HEK293 (cell line): ENCODE data around the gene HIPK2.
A peak's percentile ranks its signal among the peaks of the same experiment; 100 is the strongest.

Experiments
- CTCF ChIA-PET: fragments of 350-600 bp; formaldehyde crosslinking; extraction: SDS; loops from one replicate; lab custom pipeline; 2021; ENCODE audit warnings: antibody characterized with exemption; lab: Yijun Ruan, JAX
- POLR2A ChIA-PET: fragments of 300-600 bp; formaldehyde crosslinking; extraction: SDS; loops from one replicate; lab custom pipeline; 2020; ENCODE audit warnings: antibody characterized with exemption, inconsistent platforms; lab: Yijun Ruan, JAX
- H3K27ac ChIP-seq: fragments of 200-500 bp; sonication (Bioruptor generic); 2 replicates; pipeline ENCODE4 v1.5.1; 2014; ENCODE audit warnings: low read depth, low read length, control low read depth, inconsistent platforms; ENCODE audit errors: extremely low read depth
- H3K36me3 ChIP-seq, 2 experiments: fragments of 200-500 bp in 1 of 2; sonication (Bioruptor generic) in 1 of 2; 1 replicate in 1 of 2; 2 replicates in 1 of 2; pipeline ENCODE4 v1.5.1; 2014 to 2017; ENCODE audit warnings: inconsistent platforms in 2 of 2, low read length in 2 of 2; ENCODE audit not compliant: control insufficient read depth in 2 of 2, insufficient read depth in 1 of 2
- H3K4me1 ChIP-seq: fragments of 200-500 bp; sonication (Bioruptor generic); 2 replicates; pipeline ENCODE4 v1.5.1; 2014; ENCODE audit warnings: mild to moderate bottlenecking, low read length, inconsistent platforms; ENCODE audit not compliant: control insufficient read depth, insufficient read depth
- H3K4me3 ChIP-seq: 2 replicates; pipeline ENCODE4 v1.5.1; 2011; ENCODE audit warnings: low read depth, mild to moderate bottlenecking, control low read depth, low read length, moderate library complexity
- H3K9me3 ChIP-seq: fragments of 200-500 bp; sonication (Bioruptor generic); 2 replicates; pipeline ENCODE4 v1.5.1; 2014; ENCODE audit warnings: low read depth, low read length, inconsistent platforms; ENCODE audit not compliant: control insufficient read depth, insufficient read depth
- EGR2 ChIP-seq: fragments of 450-650 bp; formaldehyde crosslinking; IDR thresholded peaks from 2 replicates; pipeline ENCODE4 v1.5.1; 2016; ENCODE audit warnings: low read depth, missing biosample characterization, missing genetic modification characterization
- GLI4 ChIP-seq: fragments of 450-650 bp; formaldehyde crosslinking; IDR thresholded peaks from 2 replicates; pipeline ENCODE4 v1.5.1; 2016; ENCODE audit warnings: missing biosample characterization, missing genetic modification characterization
- HOXD13 ChIP-seq: sonication (generic); formaldehyde crosslinking; IDR thresholded peaks from 2 replicates; pipeline ENCODE4 v1.8.0; 2022; ENCODE audit warnings: missing genetic modification reagents, borderline replicate concordance
- KLF1 ChIP-seq: fragments of 450-650 bp; formaldehyde crosslinking; IDR thresholded peaks from 2 replicates; pipeline ENCODE4 v1.5.1; 2016; ENCODE audit warnings: missing biosample characterization, missing genetic modification characterization
- PRDM1 ChIP-seq: fragments of 450-650 bp; formaldehyde crosslinking; IDR thresholded peaks from 2 replicates; pipeline ENCODE4; 2016; ENCODE audit warnings: missing biosample characterization, missing genetic modification characterization
- SCRT2 ChIP-seq: fragments of 450-650 bp; formaldehyde crosslinking; IDR thresholded peaks from 2 replicates; pipeline ENCODE4 v1.5.1; 2016; ENCODE audit warnings: missing biosample characterization, missing genetic modification characterization
- SP7 ChIP-seq: fragments of 450-650 bp; formaldehyde crosslinking; IDR thresholded peaks from 2 replicates; pipeline ENCODE4 v1.5.1; 2016; ENCODE audit warnings: missing biosample characterization, missing genetic modification characterization
- ZBTB17 ChIP-seq: fragments of 450-650 bp; formaldehyde crosslinking; IDR thresholded peaks from 2 replicates; pipeline ENCODE4 v1.5.1; 2016; ENCODE audit warnings: missing biosample characterization, missing genetic modification characterization
- ZFHX2 ChIP-seq: fragments of 450-650 bp; formaldehyde crosslinking; conservative IDR thresholded peaks from 2 replicates; pipeline ENCODE4 v1.5.1; 2016; ENCODE audit warnings: missing biosample characterization, missing genetic modification characterization
- ZFP37 ChIP-seq: fragments of 450-650 bp; formaldehyde crosslinking; IDR thresholded peaks from 2 replicates; pipeline ENCODE4 v1.5.1; 2016; ENCODE audit warnings: missing biosample characterization, missing genetic modification characterization
- ZNF266 ChIP-seq: fragments of 450-650 bp; formaldehyde crosslinking; IDR thresholded peaks from 2 replicates; pipeline ENCODE4 v1.5.1; 2016; ENCODE audit warnings: missing biosample characterization, missing genetic modification characterization, low read depth
- ZNF311 ChIP-seq: fragments of 450-650 bp; formaldehyde crosslinking; IDR thresholded peaks from 2 replicates; pipeline ENCODE4 v1.5.1; 2017; ENCODE audit warnings: missing biosample characterization, missing genetic modification characterization, borderline replicate concordance
- ZNF416 ChIP-seq: fragments of 450-650 bp; formaldehyde crosslinking; IDR thresholded peaks from 2 replicates; pipeline ENCODE4 v1.5.1; 2016; ENCODE audit warnings: missing biosample characterization, missing genetic modification characterization
- ZNF558 ChIP-seq: fragments of 450-650 bp; formaldehyde crosslinking; IDR thresholded peaks from 2 replicates; pipeline ENCODE4 v1.5.1; 2016; ENCODE audit warnings: missing biosample characterization, missing genetic modification characterization
- ZNF600 ChIP-seq: fragments of 450-650 bp; formaldehyde crosslinking; IDR thresholded peaks from 2 replicates; pipeline ENCODE4 v1.5.1; 2016; ENCODE audit warnings: missing biosample characterization, missing genetic modification characterization
- ZNF623 ChIP-seq: fragments of 450-650 bp; formaldehyde crosslinking; IDR thresholded peaks from 2 replicates; pipeline ENCODE4 v1.5.1; 2016; ENCODE audit warnings: missing biosample characterization, missing genetic modification characterization
- ZNF626 ChIP-seq: fragments of 450-650 bp; sonication (Bioruptor Pico); formaldehyde crosslinking; IDR thresholded peaks from 2 replicates; pipeline ENCODE4 v1.5.1; 2018; ENCODE audit warnings: missing biosample characterization, missing genetic modification characterization, inconsistent platforms
- ZNF660 ChIP-seq: fragments of 450-650 bp; IDR thresholded peaks from 2 replicates; pipeline ENCODE4 v1.5.1; 2018; ENCODE audit warnings: missing biosample characterization, mild to moderate bottlenecking, missing genetic modification characterization
- ZNF837 ChIP-seq: fragments of 450-650 bp; formaldehyde crosslinking; IDR thresholded peaks from 2 replicates; pipeline ENCODE4 v1.5.1; 2016; ENCODE audit warnings: missing biosample characterization, missing genetic modification characterization
- TF ChIP-seq, protein P1 (sequence below): fragments of 450-650 bp; formaldehyde crosslinking; IDR thresholded peaks from 2 replicates; pipeline ENCODE4 v1.5.1; 2016; ENCODE audit warnings: missing biosample characterization, missing genetic modification characterization
- TF ChIP-seq, protein P2 (sequence below): fragments of 450-650 bp; formaldehyde crosslinking; IDR thresholded peaks from 2 replicates; pipeline ENCODE4 v1.5.1; 2016; ENCODE audit warnings: missing biosample characterization, missing genetic modification characterization
- TF ChIP-seq, protein P3 (sequence below): IDR thresholded peaks from 2 replicates; pipeline ENCODE4 v1.6.1; 2011; ENCODE audit warnings: mild to moderate bottlenecking, low read depth, low read length, borderline replicate concordance
- TF ChIP-seq, protein P4 (sequence below): fragments of 450-650 bp; formaldehyde crosslinking; IDR thresholded peaks from 2 replicates; pipeline ENCODE4 v1.5.1; 2017; ENCODE audit warnings: missing biosample characterization, missing genetic modification characterization

The HIPK2 gene

DNA sequence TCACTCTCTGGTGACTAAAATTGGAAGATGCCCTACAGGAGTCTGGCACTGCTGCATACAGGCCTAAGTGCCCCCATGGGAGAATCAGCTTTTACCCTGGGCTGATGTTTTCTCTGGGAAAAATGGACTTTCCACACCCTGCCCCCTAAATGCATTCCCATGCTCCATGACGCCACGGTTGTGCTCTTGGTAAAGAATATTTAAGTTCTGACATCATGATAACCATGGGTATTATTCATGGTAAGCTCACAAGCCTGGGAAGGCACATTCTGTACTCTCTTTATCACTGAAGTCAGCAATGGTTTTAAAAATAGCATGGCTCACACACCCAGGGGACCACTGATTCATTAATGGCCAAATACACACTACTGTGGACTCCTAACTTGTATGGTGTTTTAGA lies 43.4 kb downstream of the HIPK2 start:
- H3K4me1 ChIP-seq, result no peaks in the 10 kb centered on the region
- no peak overlapping the region for H3K27ac ChIP-seq
- POLR2A ChIA-PET, result no interaction called here
- no peaks in the 10 kb centered on the region for H3K9me3 ChIP-seq
- CTCF ChIA-PET, result no interaction called here
- no peaks in the 10 kb centered on the region for H3K36me3 ChIP-seq
- no peak for TF ChIP-seq GLI4
- H3K4me3 ChIP-seq, result no peak overlapping the region

DNA sequence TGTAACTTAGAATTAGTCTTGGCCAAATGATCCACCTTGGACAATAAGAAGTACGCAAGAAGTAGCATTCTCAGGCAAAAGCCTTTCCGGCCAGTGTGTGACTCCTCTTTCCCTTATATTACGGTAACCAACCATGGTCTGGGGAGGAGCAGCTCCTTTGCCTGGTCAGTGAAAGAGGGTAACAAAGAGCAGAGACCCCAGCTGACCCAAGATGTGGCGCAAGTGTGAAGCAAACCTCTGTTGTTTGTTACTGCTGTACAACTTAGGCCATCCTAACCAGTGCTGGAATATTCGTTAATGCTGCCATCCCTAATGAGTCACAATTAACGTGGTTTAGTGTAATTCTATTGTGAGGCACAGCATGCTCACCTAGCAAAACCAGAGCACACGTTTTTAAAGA lies 44.0 kb downstream of the HIPK2 start:
- no peak overlapping the region for H3K27ac ChIP-seq
- H3K9me3 ChIP-seq, result no peaks in the 10 kb centered on the region
- H3K4me1 ChIP-seq, result no peaks in the 10 kb centered on the region
- no peaks in the 10 kb centered on the region for H3K36me3 ChIP-seq
- TF ChIP-seq, protein P1, sequence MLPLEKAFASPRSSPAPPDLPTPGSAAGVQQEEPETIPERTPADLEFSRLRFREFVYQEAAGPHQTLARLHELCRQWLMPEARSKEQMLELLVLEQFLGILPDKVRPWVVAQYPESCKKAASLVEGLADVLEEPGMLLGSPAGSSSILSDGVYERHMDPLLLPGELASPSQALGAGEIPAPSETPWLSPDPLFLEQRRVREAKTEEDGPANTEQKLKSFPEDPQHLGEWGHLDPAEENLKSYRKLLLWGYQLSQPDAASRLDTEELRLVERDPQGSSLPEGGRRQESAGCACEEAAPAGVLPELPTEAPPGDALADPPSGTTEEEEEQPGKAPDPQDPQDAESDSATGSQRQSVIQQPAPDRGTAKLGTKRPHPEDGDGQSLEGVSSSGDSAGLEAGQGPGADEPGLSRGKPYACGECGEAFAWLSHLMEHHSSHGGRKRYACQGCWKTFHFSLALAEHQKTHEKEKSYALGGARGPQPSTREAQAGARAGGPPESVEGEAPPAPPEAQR (tag by site-specific recombination), result no peak
- no peak for TF ChIP-seq GLI4
- TF ChIP-seq KLF1 (tag by site-specific recombination), result no peak
- no peak for TF ChIP-seq HOXD13 (CRISPR knock-in tag)
- no peak for TF ChIP-seq ZNF837
- no peak for TF ChIP-seq ZFP37 (tag by site-specific recombination)
- POLR2A ChIA-PET, result no interaction called here
- H3K4me3 ChIP-seq, result no peak overlapping the region
- CTCF ChIA-PET, result no interaction called here

DNA sequence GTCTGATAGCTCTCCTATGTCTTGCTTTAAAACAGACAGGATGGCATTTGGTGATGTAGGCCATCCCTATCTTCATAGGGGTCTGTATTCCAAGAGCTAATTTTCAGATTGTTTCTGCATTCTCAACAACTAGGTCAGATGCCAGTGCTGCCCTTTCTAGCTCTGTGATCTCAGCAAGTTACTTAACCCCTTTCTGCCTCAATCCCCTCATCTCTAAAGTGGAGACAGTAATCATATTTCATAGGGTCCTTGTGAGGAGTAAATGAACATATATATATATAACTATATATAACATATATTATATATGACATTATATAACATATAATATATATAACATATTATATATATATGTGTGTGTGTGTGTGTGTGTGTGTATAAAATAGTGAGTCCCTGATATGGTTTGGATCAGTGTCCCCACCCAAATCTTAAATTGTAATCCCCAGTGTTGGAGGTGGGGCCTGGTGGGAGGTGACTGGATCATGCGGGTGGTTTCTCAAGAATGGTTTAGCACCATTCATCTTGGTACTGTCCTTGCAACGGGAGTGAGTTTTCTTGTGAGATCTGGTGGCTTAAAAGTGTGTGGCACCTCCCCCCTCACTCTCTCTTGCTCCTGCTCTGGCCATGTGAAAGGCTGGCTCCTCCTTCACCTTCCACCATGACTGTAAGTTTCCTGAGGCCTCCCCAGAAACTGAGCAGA lies 45.2 kb downstream of the HIPK2 start:
- no peak overlapping the region for H3K4me3 ChIP-seq
- H3K36me3 ChIP-seq, result no peaks in the 10 kb centered on the region

DNA sequence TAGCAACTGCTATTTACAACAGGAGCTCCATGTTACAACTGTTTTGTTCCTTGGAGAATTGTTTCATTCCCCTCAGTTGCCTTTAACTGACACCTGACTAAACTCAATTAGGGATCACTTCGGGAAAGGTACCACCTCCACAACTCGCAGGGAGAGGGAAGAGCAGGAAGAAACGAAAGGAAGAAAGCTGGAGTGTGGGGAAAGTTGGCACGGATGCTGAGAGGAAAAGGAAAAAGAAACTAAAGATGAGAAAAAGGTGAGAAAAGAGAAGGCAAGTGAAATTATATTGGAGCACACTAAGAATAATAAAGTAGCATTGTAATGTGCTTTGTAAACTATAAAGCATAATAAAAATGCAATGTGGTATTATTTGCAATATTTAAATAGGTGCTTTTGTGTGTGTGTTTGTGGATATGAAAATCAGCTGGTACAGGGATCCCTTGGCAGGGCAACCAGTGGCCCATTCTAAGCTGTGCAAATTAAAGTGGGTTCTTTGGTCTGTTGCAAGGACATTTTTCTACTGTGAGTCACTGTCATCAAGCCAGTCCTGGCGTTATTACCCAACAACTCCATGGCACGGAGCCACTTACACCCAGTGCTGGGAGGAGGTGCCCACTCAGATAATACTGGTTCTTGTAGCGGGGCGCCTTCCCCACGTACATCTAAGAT lies 45.9 kb downstream of the HIPK2 start:
- no peaks in the 10 kb centered on the region for H3K36me3 ChIP-seq
- ChIA-PET POLR2A (no interaction called here), CTCF (interaction anchor here (0.6 to 0.9 kb wide), 2 partner anchors 86 to 909 kb away, joined by 3 to 4 read pairs; no protein-coding TSS in a partner anchor)
- no peak overlapping the region for H3K4me3 ChIP-seq
- no peak overlapping the region for H3K27ac ChIP-seq
- H3K4me1 ChIP-seq, result no peaks in the 10 kb centered on the region
- H3K9me3 ChIP-seq, result no peaks in the 10 kb centered on the region
- peak; percentile 92 for TF ChIP-seq SCRT2
- TF ChIP-seq ZNF660 (tag by site-specific recombination), result peak; percentile 78
- TF ChIP-seq PRDM1 (tag by site-specific recombination), result peak; percentile 98
- TF ChIP-seq ZNF600 (tag by site-specific recombination), result 0 out of 2 replicates have a peak, but pooled peaks have one; percentile 33
- peak; percentile 38; the same call in 1 of the 2 replicates for TF ChIP-seq SP7 (tag by site-specific recombination)
- TF ChIP-seq, protein P2, sequence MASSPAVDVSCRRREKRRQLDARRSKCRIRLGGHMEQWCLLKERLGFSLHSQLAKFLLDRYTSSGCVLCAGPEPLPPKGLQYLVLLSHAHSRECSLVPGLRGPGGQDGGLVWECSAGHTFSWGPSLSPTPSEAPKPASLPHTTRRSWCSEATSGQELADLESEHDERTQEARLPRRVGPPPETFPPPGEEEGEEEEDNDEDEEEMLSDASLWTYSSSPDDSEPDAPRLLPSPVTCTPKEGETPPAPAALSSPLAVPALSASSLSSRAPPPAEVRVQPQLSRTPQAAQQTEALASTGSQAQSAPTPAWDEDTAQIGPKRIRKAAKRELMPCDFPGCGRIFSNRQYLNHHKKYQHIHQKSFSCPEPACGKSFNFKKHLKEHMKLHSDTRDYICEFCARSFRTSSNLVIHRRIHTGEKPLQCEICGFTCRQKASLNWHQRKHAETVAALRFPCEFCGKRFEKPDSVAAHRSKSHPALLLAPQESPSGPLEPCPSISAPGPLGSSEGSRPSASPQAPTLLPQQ (tag by site-specific recombination), result 0 out of 2 replicates have a peak, but pooled peaks have one; percentile 55
- TF ChIP-seq ZNF311, result no peak
- 0 out of 2 replicates have a peak, but pooled peaks have one; percentile 6 for TF ChIP-seq ZNF623
- no peak for TF ChIP-seq ZNF266 (tag by site-specific recombination)
- TF ChIP-seq ZNF416 (tag by site-specific recombination), result no peak
- TF ChIP-seq, protein P3, sequence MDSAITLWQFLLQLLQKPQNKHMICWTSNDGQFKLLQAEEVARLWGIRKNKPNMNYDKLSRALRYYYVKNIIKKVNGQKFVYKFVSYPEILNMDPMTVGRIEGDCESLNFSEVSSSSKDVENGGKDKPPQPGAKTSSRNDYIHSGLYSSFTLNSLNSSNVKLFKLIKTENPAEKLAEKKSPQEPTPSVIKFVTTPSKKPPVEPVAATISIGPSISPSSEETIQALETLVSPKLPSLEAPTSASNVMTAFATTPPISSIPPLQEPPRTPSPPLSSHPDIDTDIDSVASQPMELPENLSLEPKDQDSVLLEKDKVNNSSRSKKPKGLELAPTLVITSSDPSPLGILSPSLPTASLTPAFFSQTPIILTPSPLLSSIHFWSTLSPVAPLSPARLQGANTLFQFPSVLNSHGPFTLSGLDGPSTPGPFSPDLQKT, result no peak
- peak; percentile 69; the same call in 1 of the 2 replicates for TF ChIP-seq ZNF558

More for the DNA sequence above, 45.2 kb downstream of the HIPK2 start:
- POLR2A ChIA-PET, result no interaction called here
- Histone ChIP-seq H3K9me3 (no peaks in the 10 kb centered on the region), H3K27ac (no peak overlapping the region), H3K4me1 (no peaks in the 10 kb centered on the region)
- TF ChIP-seq ZNF266 (tag by site-specific recombination), result no peak
- TF ChIP-seq ZBTB17, result 0 out of 2 replicates have a peak, but pooled peaks have one; percentile 25
- no peak for TF ChIP-seq EGR2 (tag by site-specific recombination)
- no peak for TF ChIP-seq HOXD13 (CRISPR knock-in tag)
- TF ChIP-seq, protein P4, sequence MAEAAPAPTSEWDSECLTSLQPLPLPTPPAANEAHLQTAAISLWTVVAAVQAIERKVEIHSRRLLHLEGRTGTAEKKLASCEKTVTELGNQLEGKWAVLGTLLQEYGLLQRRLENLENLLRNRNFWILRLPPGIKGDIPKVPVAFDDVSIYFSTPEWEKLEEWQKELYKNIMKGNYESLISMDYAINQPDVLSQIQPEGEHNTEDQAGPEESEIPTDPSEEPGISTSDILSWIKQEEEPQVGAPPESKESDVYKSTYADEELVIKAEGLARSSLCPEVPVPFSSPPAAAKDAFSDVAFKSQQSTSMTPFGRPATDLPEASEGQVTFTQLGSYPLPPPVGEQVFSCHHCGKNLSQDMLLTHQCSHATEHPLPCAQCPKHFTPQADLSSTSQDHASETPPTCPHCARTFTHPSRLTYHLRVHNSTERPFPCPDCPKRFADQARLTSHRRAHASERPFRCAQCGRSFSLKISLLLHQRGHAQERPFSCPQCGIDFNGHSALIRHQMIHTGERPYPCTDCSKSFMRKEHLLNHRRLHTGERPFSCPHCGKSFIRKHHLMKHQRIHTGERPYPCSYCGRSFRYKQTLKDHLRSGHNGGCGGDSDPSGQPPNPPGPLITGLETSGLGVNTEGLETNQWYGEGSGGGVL (tag by site-specific recombination), result no peak
- no peak for TF ChIP-seq ZFHX2 (tag by site-specific recombination)
- no peak for TF ChIP-seq ZNF626 (tag by site-specific recombination)
- CTCF ChIA-PET, result interaction anchor here (0.6 kb wide), 1 partner anchor 910 kb away, joined by 3 read pairs; no protein-coding TSS in a partner anchor
